GM18870 (cell line): ENCODE results near the gene CLTCL1.

ENCODE experiments used
- ATAC-seq: cut with Tn5 transposase; IDR thresholded peaks from one replicate; pipeline ENCODE4 v1.9.1; 2021; ENCODE audit warnings: moderate library complexity; ENCODE audit not compliant: unreplicated experiment

CLTCL1 gene

DNA sequence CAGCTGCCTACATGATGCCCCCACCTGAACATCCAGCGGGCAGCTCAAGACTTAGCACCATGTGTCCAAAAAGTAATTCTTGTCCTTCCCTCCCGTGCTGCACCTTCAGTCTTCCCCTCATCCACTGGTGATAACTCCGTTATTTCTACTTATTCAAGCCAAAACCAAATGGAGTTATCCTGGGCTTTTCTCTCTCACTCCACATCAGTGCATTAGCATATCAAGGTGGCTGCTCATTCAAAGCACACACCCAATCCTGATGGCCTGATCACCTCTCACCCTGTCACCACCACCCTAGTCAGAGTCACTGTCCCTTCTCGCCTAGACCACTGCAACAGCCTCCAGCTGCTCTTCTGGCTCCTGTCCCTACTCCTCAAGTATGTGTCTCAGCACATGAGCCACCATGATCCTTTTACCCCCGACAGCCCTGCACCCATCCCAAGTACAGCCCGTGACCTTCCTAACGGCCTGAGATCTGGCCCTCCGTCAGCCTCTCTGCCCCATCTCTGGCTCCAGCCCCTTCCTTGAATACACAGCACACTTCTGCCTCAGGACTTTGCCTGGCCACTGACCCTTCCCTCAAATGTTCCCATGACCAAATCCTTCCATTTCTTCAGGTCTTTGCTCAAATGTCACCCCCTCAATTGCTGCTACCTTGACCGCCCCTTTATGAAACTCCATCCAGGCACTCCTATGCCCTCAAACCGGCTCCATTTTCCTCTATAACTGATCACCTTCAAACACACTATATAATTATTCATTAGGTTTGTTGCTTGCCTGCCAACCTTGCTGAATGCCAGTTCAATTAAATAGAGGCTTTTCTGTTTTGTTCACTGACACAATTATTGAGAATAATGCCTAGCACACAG, 93.3 kb downstream of the CLTCL1 start:
- no peak for ATAC-seq

DNA sequence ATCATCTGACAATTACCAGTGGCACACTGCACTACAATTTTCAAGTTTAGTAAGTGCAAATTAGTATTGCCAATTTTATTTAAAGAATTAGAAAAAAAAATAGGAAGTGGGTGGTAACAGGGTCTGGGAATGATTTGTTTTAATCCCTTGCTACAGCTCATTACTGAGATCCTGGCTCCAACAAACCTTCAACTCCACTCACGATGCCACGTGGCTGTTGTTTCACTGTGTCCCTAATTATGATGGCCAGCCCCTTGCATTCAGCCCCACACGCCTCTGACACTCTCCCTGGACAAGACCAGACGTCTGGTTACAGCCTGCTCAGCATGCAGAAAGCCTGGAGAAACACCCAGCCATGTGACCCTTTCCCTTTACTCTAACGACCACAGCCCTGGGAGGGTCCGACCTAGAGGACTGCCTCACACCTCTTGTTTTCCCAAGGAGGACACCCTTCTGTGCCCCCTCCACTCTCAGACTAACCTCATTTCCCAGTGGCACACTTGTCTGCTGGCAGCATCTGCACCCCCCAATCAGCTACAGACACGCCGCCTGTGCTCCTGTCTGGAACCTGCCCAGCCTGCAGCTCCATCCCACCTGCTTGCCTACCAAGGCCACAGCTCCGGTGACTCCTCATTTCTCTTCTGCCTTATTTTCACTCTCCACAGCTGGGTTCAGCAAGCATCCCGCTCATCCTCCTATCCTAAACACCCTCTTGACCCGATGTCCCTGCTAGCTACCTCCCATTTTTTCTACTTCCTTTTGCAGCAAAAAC, 94.5 kb downstream of the CLTCL1 start:
- no peak for ATAC-seq

- no peak for ATAC-seq
Observed at GRCh38 chr22:19195796-19196731, 95.5 kb downstream of the CLTCL1 start.

- no peak for ATAC-seq
Observed at GRCh38 chr22:19194766-19195536, 96.6 kb downstream of the CLTCL1 start.

- ATAC-seq, result no peak
Observed at GRCh38 chr22:19193879-19194278, 97.6 kb downstream of the CLTCL1 start.

DNA sequence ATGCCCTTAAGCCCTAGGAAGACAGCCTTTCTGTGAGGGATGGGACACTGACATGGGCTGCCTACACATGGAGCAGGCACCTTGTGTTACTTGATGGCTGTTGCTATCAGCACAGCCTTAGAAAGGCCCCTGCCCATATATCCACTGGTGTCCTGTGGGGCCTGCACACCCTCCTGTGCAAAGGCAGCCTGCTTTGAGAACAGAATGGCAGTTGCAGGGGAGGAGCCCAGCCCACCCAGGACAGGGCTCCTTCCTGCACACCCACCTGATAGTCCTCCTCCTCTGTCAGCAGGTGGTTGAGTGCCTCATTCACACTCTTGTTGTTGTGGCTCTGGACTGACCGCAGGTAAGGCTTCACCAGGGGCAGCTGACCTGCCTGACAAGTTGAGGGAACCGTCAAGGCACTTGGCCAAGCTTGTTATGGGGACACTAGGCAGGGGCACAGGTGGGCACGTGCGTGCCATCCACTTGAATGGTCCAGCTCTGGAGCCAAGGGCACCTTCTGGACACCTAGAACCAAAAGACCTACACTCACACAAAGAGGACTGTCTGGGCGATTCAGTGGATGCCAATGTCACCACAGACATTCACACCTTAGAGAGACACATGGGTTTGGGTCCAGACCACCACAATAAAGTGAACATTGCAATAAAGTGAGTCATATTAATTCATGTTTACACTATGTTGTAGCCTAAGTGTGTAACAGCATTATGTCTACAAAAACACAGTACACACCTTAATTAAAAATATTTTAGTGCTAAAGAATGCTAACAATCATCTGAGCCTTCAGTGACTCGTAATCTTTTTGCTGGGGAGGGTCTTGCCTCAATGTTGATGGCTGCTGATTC, 103.6 kb downstream of the CLTCL1 start:
- ATAC-seq, result no peak

- no peak for ATAC-seq
Observed at GRCh38 chr22:19184276-19184997, 107.1 kb downstream of the CLTCL1 start.

DNA sequence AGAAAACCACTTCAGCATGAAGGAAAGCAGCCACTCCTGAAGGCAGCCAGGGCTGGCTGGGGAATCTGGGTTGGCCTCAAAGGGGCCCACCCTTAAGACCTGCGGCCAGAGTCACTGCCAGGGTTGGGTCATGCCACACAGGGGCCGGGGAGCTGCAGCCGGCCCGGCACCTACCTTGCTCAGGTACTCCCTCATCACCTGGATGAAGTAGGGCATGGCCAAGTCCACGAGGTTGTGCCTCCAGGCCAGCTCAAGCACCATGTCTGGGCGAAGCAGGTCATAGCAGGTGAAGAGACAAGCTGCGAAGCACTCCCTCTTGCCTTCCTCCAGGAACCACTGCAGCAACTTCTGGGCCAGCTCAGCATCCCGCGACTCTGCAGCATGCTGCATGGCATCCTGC, 108.3 kb downstream of the CLTCL1 start:
- ATAC-seq, result no peak

DNA sequence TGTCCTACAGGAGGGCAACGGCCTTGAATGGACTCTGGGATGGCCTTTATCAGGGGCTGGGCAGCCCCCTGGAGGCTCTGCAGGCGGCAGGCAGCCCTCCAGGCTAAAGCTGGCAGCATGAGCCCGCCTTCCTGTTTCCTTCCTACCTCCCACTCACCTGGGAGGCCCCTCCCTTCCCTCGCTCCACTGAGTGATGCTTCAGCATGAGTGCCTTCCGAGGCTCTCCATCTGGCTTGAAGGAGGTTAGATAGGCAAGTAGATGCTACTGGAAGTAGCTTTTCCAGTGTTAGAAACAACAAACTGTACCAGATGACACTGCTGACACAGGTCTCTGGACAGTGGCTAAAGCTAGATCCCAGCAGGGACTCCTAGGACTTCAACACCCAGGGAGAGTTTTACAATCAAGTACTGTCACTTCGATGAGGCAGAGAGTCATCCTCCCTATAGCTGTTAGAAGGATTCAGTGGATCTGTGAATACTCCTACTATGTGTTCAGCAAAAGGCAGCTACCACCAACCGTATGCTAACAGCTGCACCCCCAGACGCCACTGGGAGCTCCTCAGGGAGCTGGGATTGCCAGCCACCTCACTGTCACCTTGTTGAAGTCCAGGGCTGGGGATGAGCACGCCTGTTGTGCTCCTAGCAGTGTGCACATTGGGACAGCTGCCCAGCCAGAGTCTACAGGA, 108.9 kb downstream of the CLTCL1 start:
- ATAC-seq, result no peak

DNA sequence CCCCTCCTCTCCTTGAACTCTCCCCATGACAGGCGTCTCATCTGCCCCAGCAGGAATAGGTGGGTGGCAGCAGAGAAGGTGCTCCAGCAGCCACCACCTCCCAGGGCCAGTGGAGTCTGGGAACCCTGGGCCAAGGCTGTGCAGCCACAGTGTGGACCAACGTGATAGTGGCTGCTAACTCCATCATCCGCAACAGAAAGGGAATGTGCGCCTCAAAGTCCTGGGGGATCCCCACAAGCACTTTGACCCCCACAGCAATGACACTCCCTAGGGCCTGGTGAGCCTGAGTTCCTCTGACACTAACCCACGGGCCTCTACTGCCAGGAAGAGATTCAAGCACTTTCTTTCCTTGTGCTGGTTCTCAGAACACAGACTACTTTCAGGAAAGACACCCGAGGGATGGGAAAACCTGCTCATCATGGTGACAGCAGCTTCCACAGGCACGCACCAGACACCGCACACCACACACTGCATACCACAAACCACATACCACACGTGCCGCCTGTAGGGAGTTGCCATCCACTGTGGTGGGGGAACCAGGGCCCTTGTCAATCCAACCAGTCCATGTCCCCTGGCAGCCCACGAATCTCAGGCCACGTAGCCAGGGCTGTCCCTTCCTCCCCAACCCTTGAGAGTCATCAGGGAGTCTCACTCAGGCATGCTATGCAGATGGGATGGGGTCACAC, 109.6 kb downstream of the CLTCL1 start:
- no peak for ATAC-seq

DNA sequence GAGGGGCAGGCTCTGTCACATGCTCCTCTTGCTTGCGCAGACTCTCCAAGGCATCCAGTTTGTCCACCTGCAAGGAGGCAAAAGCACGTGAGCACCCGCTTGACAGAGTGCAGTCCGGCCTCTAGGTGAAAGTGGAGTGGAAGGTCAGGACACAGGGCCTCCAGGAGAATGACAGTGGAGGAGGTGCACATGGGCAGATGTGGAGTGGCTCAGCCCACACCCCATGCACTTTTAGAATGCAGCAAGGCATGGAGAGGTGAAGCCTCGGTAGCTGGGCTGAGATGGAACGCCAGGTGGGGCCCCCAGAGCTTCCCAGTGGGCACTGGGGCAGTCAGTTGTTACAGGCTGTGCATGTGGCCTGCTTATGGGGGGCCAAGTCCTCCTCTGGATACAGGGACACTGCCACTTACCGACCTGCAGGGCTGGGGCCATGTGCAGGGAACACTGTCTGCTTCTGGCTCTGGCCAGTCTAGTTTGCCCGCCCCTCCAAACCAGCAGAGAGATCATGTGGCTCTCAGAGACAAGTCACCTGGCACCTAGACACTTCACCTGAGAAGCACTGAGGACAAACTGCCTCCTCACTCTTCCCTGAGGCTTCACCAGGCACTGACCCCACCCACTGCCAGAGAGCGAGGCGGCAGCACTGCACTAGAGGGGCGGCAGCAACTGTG, 110.6 kb downstream of the CLTCL1 start:
- no peak for ATAC-seq

- no peak for ATAC-seq
Observed at GRCh38 chr22:19180234-19180633, 111.3 kb downstream of the CLTCL1 start.

- ATAC-seq, result no peak
Observed at GRCh38 chr22:19179497-19180048, 111.9 kb downstream of the CLTCL1 start.

DNA sequence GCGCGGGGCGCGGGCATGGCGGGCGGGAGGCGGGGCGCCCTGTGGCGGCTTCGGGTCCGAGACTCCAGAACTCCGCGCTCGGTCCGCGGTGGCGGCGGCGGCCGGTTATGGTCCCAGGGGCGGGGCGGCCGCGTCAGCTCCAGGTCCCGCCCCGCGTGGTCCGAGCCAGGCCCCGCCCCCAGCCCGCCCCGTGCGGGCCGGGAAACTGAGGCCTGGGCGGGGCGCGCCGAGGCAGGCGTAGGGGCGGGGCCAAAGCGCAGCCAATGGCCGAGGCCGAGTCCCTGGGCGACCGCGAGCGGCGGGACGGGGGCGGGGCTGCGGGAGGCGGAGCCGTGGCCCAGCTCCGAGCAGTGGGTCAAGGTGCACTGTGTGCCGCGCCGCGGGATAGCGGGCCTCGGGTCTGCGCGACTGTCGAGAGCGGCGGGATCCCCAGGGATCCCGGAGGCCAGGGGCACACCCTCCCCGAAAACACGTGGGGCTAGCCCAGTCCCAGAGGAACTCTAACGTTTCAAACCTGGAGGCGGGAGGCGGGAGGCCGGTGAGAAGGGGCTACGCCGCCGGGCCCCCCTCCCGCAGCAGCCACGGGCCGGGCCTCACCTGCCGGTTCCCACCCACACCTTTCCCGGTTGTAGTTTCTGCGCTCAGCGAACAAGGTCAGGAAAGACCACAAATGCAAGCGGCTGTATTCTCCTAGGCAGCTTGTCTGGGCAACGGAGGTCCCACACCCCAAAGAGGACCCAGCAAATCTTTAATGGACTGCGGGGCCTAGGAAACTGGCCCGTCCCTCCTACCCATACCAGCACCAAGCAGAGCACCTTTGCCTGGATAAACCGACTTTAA, 112.6 kb downstream of the CLTCL1 start, which contains the start of gene SLC25A1:
Gene SLC25A1 (minus strand): TSS at position 80 of the 840 bp plus-strand sequence. CDS start 63 bp downstream, at position 17.
- no peak for ATAC-seq

GRCh38 chr22:19178065-19178656, 113.4 kb downstream of the CLTCL1 start:
- ATAC-seq, result no peak
